ENCODE results near the gene CTTN. TPM values are rescaled to one million over a fixed set of nuclear protein-coding genes. Genes with fewer than 3 reads are reported as not detected.
"Not testable (repeated sequence)": the region's sequence is repeated elsewhere in the genome, so short reads cannot be mapped to it uniquely, and the experiment has no call there.

The CTTN gene
- total and polyA plus RNA-seq, 2 donors, result 121 to 149 TPM

- H3K4me1 ChIP-seq (ENCODE audit: insufficient read depth); H3K27ac ChIP-seq (ENCODE audit: low read depth); H3K4me3 ChIP-seq (ENCODE audit: low read depth, low read length); DNase-seq (ENCODE audit: extremely low spot score); H3K36me3 ChIP-seq (ENCODE audit: insufficient read depth): not testable (repeated sequence)
- WGBS, result 98% methylated on average over 4 of the region's 4 CpGs
These were observed 10.0 kb downstream of the CTTN start for GRCh38 chr11:70408326-70408725.

- DNase-seq (ENCODE audit: extremely low spot score), result no peak
- WGBS, result 87% methylated on average over 10 of the region's 10 CpGs
- H3K4me1 ChIP-seq (ENCODE audit: insufficient read depth), result no peaks in the 10 kb centered on the region
- no peak overlapping the region for H3K4me3 ChIP-seq (ENCODE audit: low read depth, low read length)
- H3K36me3 ChIP-seq (ENCODE audit: insufficient read depth), result peaks cover 3% of the 10 kb centered on the region
- H3K27ac ChIP-seq (ENCODE audit: low read depth), result no peak overlapping the region
These were observed 11.1 kb downstream of the CTTN start for GRCh38 chr11:70409437-70409836.

GRCh38 chr11:70409871-70410270 lies 11.5 kb downstream of the CTTN start:
- no peaks in the 10 kb centered on the region for H3K4me1 ChIP-seq (ENCODE audit: insufficient read depth)
- DNase-seq (ENCODE audit: extremely low spot score), result no peak
- H3K36me3 ChIP-seq (ENCODE audit: insufficient read depth), result peaks cover 3% of the 10 kb centered on the region
- H3K4me3 ChIP-seq (ENCODE audit: low read depth, low read length), result no peak overlapping the region
- WGBS, result 93% methylated on average over 7 of the region's 7 CpGs
- no peak overlapping the region for H3K27ac ChIP-seq (ENCODE audit: low read depth)

GRCh38 chr11:70410276-70411205 lies 12.2 kb downstream of the CTTN start:
- Histone ChIP-seq H3K4me3 (ENCODE audit: low read depth, low read length) (no peak overlapping the region), H3K36me3 (ENCODE audit: insufficient read depth) (peaks cover 3% of the 10 kb centered on the region), H3K4me1 (ENCODE audit: insufficient read depth) (no peaks in the 10 kb centered on the region), H3K27ac (ENCODE audit: low read depth) (no peak overlapping the region)
- DNase-seq (ENCODE audit: extremely low spot score), result no peak
- 87% methylated on average over 29 of the region's 29 CpGs for WGBS

- Histone ChIP-seq H3K4me3 (ENCODE audit: low read depth, low read length) (no peak overlapping the region), H3K36me3 (ENCODE audit: insufficient read depth) (peaks cover 3% of the 10 kb centered on the region), H3K27ac (ENCODE audit: low read depth) (no peak overlapping the region), H3K4me1 (ENCODE audit: insufficient read depth) (no peaks in the 10 kb centered on the region)
- 92% methylated on average over 15 of the region's 15 CpGs for WGBS
- no peak for DNase-seq (ENCODE audit: extremely low spot score)
These were observed 13.6 kb downstream of the CTTN start for GRCh38 chr11:70411713-70412452.

- no peak for DNase-seq (ENCODE audit: extremely low spot score)
- Histone ChIP-seq H3K36me3 (ENCODE audit: insufficient read depth) (peaks cover 3% of the 10 kb centered on the region), H3K27ac (ENCODE audit: low read depth) (no peak overlapping the region), H3K4me1 (ENCODE audit: insufficient read depth) (no peaks in the 10 kb centered on the region), H3K4me3 (ENCODE audit: low read depth, low read length) (no peak overlapping the region)
- 90% methylated on average over 10 of the region's 10 CpGs for WGBS
These were observed 14.8 kb downstream of the CTTN start for GRCh38 chr11:70413151-70413550.

- no peaks in the 10 kb centered on the region for H3K36me3 ChIP-seq (ENCODE audit: insufficient read depth)
- DNase-seq (ENCODE audit: extremely low spot score), result no peak
- H3K27ac ChIP-seq (ENCODE audit: low read depth), result no peak overlapping the region
- 93% methylated on average over 28 of the region's 28 CpGs for WGBS
- H3K4me1 ChIP-seq (ENCODE audit: insufficient read depth), result no peaks in the 10 kb centered on the region
- no peak overlapping the region for H3K4me3 ChIP-seq (ENCODE audit: low read depth, low read length)
These were observed 16.2 kb downstream of the CTTN start for GRCh38 chr11:70414341-70415100.

- DNase-seq (ENCODE audit: extremely low spot score), result no peak
- 85% methylated on average over 10 of the region's 10 CpGs for WGBS
- H3K27ac ChIP-seq (ENCODE audit: low read depth), result no peak overlapping the region
- H3K4me3 ChIP-seq (ENCODE audit: low read depth, low read length), result no peak overlapping the region
- no peaks in the 10 kb centered on the region for H3K4me1 ChIP-seq (ENCODE audit: insufficient read depth)
- H3K36me3 ChIP-seq (ENCODE audit: insufficient read depth), result peaks cover 2% of the 10 kb centered on the region
These were observed 16.9 kb downstream of the CTTN start for GRCh38 chr11:70415191-70415590.

GRCh38 chr11:70415642-70416395 lies 17.5 kb downstream of the CTTN start:
- no peaks in the 10 kb centered on the region for H3K4me1 ChIP-seq (ENCODE audit: insufficient read depth)
- DNase-seq (ENCODE audit: extremely low spot score), result no peak
- no peak overlapping the region for H3K4me3 ChIP-seq (ENCODE audit: low read depth, low read length)
- 90% methylated on average over 25 of the region's 25 CpGs for WGBS
- no peak overlapping the region for H3K27ac ChIP-seq (ENCODE audit: low read depth)
- peaks cover 4% of the 10 kb centered on the region for H3K36me3 ChIP-seq (ENCODE audit: insufficient read depth)

- H3K36me3 ChIP-seq (ENCODE audit: insufficient read depth), result peaks cover 4% of the 10 kb centered on the region
- no peak for DNase-seq (ENCODE audit: extremely low spot score)
- no peak overlapping the region for H3K27ac ChIP-seq (ENCODE audit: low read depth)
- no peaks in the 10 kb centered on the region for H3K4me1 ChIP-seq (ENCODE audit: insufficient read depth)
- H3K4me3 ChIP-seq (ENCODE audit: low read depth, low read length), result no peak overlapping the region
- 93% methylated on average over 20 of the region's 20 CpGs for WGBS
These were observed 18.6 kb downstream of the CTTN start for GRCh38 chr11:70416881-70417280.

GRCh38 chr11:70418130-70418529 lies 19.8 kb downstream of the CTTN start:
- WGBS, result 94% methylated on average over 12 of the region's 12 CpGs
- H3K4me1 ChIP-seq (ENCODE audit: insufficient read depth), result no peaks in the 10 kb centered on the region

GRCh38 chr11:70419307-70420007 lies 21.1 kb downstream of the CTTN start:
- Histone ChIP-seq H3K4me1 (ENCODE audit: insufficient read depth) (no peaks in the 10 kb centered on the region), H3K27ac (ENCODE audit: low read depth) (no peak overlapping the region), H3K4me3 (ENCODE audit: low read depth, low read length) (no peak overlapping the region), H3K36me3 (ENCODE audit: insufficient read depth) (peaks cover 6% of the 10 kb centered on the region)
- WGBS, result 96% methylated on average over 17 of the region's 17 CpGs
- DNase-seq (ENCODE audit: extremely low spot score), result no peak

More at GRCh38 chr11:70418130-70418529, 19.8 kb downstream of the CTTN start:
- H3K27ac ChIP-seq (ENCODE audit: low read depth), result no peak overlapping the region
- DNase-seq (ENCODE audit: extremely low spot score), result no peak
- no peak overlapping the region for H3K4me3 ChIP-seq (ENCODE audit: low read depth, low read length)
- peaks cover 4% of the 10 kb centered on the region for H3K36me3 ChIP-seq (ENCODE audit: insufficient read depth)

Data from urinary bladder (tissue), 4 donors.